ENCODE measurements around the gene GFY. TPM values are rescaled to one million over a fixed set of nuclear protein-coding genes. Genes with fewer than 3 reads are reported as not detected.
"Not testable (repeated sequence)": the region's sequence is repeated elsewhere in the genome, so short reads cannot be mapped to it uniquely, and the experiment has no call there.

GFY gene
- total RNA-seq, 2 experiments from 2014 or later, result not detected

DNA sequence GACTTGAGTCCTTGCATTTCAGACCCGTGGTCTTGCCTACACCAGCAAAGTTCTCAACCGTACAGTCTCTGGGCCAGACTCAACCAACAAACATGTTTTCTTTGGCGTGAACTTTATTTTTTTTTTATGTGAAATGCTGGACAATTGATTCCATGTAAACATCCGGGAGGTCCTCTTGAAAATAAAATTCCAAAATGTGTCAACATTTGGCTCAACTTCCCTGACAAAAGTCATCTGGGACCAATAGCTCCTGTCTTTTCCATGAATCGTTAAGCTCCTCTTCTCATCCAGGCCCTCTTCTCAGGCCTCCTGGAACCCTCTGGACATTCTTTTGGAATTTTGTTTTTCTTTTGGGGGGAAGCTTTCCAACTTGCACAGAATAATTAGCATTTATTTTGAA, 30.6 kb downstream of the GFY start:
- Mint-ChIP-seq H3K9me3 (no peaks in the 10 kb centered on the region), H3K27me3 (no peaks in the 10 kb centered on the region), H3K36me3 (ENCODE audit: low read depth) (peaks cover 40% of the 10 kb centered on the region), H3K27ac (peak overlapping the region; percentile 4), H3K4me3 (no peak overlapping the region), H3K4me1 (peaks cover 48% of the 10 kb centered on the region)
- DNase-seq, result no peak
- POLR2A ChIA-PET, result no interaction called here
- CTCF ChIA-PET, result interaction anchor here (0.6 to 1.5 kb wide), 4 partner anchors 13 to 412 kb away, joined by 3 to 4 read pairs (median 4); partner anchors contain the start of genes FLT3LG and PNKP

DNA sequence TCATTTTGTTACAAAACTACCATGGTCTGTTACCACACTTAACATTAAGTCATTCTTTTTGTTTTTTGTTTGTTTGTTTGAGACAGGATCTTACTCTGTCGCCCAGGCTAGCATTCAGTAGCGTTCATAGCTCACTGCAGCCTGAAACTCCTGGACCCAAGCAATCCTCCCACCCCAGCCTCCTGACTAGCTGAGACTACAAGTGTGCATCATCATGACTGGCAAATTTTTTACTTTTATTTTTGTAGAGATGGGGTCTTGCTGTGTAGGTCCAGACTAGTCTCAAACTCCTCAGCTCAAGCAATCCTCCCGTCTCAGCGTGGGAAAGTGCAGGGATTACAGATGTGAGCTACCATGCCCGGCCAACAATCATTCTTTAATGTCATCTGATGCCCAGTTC, 31.1 kb downstream of the GFY start:
- POLR2A ChIA-PET, result no interaction called here
- no peaks in the 10 kb centered on the region for H3K9me3 Mint-ChIP-seq
- no peaks in the 10 kb centered on the region for H3K27me3 Mint-ChIP-seq
- DNase-seq, result no peak
- peaks cover 38% of the 10 kb centered on the region for H3K36me3 Mint-ChIP-seq (ENCODE audit: low read depth)
- H3K4me3 Mint-ChIP-seq, result no peak overlapping the region
- peak overlapping the region; percentile 61 for H3K27ac Mint-ChIP-seq
- CTCF ChIA-PET, result interaction anchor here (0.6 to 1.5 kb wide), 4 partner anchors 13 to 411 kb away, joined by 3 to 4 read pairs (median 4); partner anchors contain the start of genes FLT3LG and PNKP
- H3K4me1 Mint-ChIP-seq, result peaks cover 48% of the 10 kb centered on the region

DNA sequence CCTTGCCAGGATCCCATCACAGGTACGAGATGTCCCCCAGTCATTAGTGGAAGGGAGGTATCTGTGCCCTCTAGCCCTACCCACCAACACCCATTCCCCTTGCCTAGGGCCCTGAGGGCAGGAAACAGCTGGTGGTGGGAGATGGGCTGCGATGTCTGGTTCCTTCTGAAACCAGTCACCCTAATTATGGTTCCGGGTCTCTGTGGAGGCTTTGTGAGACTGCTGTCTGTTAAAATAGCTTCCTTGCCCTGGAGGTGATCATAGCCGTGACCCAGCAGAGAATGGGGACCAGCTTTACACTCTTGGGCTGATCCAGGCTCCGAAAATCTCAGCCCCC, 33.3 kb downstream of the GFY start:
- no peak for DNase-seq
- Mint-ChIP-seq H3K27me3 (no peaks in the 10 kb centered on the region), H3K4me3 (no peak overlapping the region), H3K36me3 (ENCODE audit: low read depth) (peaks cover 33% of the 10 kb centered on the region), H3K27ac (peak overlapping the region; percentile 76), H3K9me3 (no peaks in the 10 kb centered on the region), H3K4me1 (peaks cover 34% of the 10 kb centered on the region)
- ChIA-PET POLR2A (no interaction called here), CTCF (interaction anchor here (2.1 kb wide), 1 partner anchor 11 kb away, joined by 9 read pairs; no protein-coding TSS in a partner anchor)

DNA sequence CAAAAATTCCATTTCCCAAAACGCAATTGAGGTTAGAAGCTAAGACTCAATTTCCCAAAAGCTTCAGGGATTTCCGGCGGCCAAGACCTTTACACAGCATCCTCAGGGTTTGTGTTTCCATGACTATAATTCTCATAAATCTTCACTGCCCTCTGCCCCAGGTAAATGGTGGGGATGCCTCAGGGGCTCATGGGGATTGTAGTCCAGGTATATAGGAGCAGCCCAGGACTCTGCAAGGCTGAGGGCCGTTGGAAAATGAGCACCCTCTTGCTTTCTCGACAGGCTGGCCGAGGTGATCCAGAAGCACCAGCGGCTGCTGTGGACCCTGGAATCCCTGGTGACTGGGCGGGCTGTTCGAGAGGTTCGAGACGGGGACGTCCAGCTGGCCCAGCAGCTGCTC, 34.2 kb downstream of the GFY start:
- H3K4me3 Mint-ChIP-seq, result no peak overlapping the region
- peaks cover 34% of the 10 kb centered on the region for H3K36me3 Mint-ChIP-seq (ENCODE audit: low read depth)
- no peak for DNase-seq
- no peaks in the 10 kb centered on the region for H3K27me3 Mint-ChIP-seq
- POLR2A ChIA-PET, result no interaction called here
- no peaks in the 10 kb centered on the region for H3K9me3 Mint-ChIP-seq
- H3K4me1 Mint-ChIP-seq, result peaks cover 29% of the 10 kb centered on the region
- H3K27ac Mint-ChIP-seq, result no peak overlapping the region
- CTCF ChIA-PET, result interaction anchor here (1.0 to 2.1 kb wide), 3 partner anchors 10 to 87 kb away, joined by 3 to 9 read pairs (median 6); partner anchors contain the start of gene FLT3LG

DNA sequence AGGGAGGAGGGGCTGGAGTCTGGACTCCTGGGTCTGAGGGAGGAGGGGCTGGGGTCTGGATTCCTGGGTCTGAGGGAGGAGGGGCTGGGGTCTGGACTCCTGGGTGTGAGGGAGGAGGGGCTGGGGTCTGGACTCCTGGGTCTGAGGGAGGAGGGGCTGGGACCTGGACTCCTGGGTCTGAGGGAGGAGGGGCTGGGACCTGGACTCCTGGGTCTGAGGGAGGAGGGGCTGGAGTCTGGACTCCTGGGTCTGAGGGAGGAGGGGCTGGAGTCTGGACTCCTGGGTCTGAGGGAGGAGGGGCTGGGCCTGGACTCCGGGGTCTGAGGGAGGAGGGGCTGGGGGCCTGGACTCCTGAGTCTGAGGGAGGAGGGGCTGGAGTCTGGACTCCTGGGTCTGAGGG, 35.9 kb downstream of the GFY start:
- Mint-ChIP-seq H3K36me3 (ENCODE audit: low read depth) (peaks cover 39% of the 10 kb centered on the region), H3K4me1 (peaks cover 21% of the 10 kb centered on the region)
- H3K27me3 Mint-ChIP-seq, POLR2A ChIA-PET, H3K27ac Mint-ChIP-seq, DNase-seq, H3K4me3 Mint-ChIP-seq, H3K9me3 Mint-ChIP-seq: not testable (repeated sequence)
- CTCF ChIA-PET, result interaction anchor here (1.1 to 1.5 kb wide), 2 partner anchors 8 to 10 kb away, joined by 3 to 4 read pairs; no protein-coding TSS in a partner anchor

DNA sequence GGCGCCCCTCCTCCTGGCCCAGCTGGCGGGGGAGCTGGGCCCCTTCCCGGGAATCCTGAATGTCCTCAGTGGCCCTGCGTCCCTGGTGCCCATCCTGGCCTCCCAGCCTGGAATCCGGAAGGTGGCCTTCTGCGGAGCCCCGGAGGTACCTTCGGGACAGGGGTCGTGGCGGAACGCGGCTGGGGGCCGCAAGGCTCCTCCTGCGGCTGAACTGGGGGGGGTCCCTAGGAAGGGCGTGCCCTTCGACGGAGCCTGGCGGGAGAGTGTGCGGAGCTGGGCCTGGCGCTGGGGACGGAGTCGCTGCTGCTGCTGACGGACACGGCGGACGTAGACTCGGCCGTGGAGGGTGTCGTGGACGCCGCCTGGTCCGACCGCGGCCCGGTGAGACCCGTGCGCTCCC, 36.5 kb downstream of the GFY start:
- H3K27me3 Mint-ChIP-seq, result no peaks in the 10 kb centered on the region
- H3K4me3 Mint-ChIP-seq, result no peak overlapping the region
- no peak overlapping the region for H3K27ac Mint-ChIP-seq
- DNase-seq, result no peak
- ChIA-PET CTCF (interaction anchor here (1.5 kb wide), 1 partner anchor 8 kb away, joined by 3 read pairs; no protein-coding TSS in a partner anchor), POLR2A (no interaction called here)
- no peaks in the 10 kb centered on the region for H3K9me3 Mint-ChIP-seq
- H3K4me1 Mint-ChIP-seq, result peaks cover 15% of the 10 kb centered on the region
- peaks cover 33% of the 10 kb centered on the region for H3K36me3 Mint-ChIP-seq (ENCODE audit: low read depth)

DNA sequence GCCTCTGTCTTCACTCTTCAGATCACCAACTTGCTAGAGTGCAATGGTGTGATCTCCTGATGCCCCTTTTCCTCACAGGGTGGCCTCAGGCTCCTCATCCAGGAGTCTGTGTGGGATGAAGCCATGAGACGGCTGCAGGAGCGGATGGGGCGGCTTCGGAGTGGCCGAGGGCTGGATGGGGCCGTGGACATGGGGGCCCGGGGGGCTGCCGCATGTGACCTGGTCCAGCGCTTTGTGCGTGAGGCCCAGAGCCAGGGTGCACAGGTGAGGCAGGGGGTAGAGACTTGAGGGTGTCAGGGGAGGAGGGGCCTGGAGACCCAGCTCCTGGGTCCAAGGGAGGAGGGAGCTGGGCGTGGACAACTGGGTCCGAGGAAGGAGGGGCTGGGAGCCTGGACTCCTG, 37.3 kb downstream of the GFY start:
- Mint-ChIP-seq H3K4me1 (peaks cover 15% of the 10 kb centered on the region), H3K4me3 (no peak overlapping the region), H3K27me3 (no peaks in the 10 kb centered on the region), H3K36me3 (ENCODE audit: low read depth) (peaks cover 29% of the 10 kb centered on the region), H3K27ac (no peak overlapping the region), H3K9me3 (no peaks in the 10 kb centered on the region)
- DNase-seq, result no peak
- CTCF ChIA-PET, result no interaction called here
- POLR2A ChIA-PET, result no interaction called here

DNA sequence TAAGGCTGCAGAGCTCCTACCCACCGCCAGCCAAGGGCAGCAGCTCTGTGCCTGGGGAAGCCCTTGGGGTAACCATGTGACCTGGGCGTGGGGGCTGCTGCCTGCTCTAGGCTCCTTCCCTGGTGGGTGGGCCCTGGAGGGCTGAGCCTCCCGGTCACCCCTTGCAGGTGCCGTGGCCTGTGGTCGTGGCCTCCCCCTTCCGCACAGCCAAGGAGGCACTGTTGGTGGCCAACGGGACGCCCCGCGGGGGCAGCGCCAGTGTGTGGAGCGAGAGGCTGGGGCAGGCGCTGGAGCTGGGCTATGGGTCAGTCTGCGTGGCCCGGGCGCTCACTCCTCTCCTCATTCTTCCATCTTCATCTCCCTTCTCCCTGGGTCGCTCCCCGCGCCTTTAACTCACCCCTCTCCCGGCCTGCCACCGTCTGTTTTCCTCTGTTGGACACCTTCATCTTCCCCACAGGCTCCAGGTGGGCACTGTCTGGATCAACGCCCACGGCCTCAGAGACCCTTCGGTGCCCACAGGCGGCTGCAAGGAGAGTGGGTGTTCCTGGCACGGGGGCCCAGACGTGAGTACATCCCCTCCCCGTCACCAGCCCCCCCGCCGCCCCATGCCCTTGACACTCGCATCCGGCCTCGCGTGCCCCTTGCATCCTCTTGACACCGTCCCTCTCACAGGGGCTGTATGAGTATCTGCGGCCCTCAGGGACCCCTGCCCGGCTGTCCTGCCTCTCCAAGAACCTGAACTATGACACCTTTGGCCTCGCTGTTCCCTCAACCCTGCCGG, 39.0 kb downstream of the GFY start:
- DNase-seq, result no peak
- Mint-ChIP-seq H3K36me3 (ENCODE audit: low read depth) (peaks cover 29% of the 10 kb centered on the region), H3K27ac (peak overlapping the region; percentile 71), H3K27me3 (no peaks in the 10 kb centered on the region), H3K4me1 (peaks cover 18% of the 10 kb centered on the region), H3K9me3 (no peaks in the 10 kb centered on the region), H3K4me3 (no peak overlapping the region)
- CTCF ChIA-PET, result interaction anchor here (1.5 kb wide), 1 partner anchor 21 kb away, joined by 3 read pairs; no protein-coding TSS in a partner anchor
- POLR2A ChIA-PET, result no interaction called here

DNA sequence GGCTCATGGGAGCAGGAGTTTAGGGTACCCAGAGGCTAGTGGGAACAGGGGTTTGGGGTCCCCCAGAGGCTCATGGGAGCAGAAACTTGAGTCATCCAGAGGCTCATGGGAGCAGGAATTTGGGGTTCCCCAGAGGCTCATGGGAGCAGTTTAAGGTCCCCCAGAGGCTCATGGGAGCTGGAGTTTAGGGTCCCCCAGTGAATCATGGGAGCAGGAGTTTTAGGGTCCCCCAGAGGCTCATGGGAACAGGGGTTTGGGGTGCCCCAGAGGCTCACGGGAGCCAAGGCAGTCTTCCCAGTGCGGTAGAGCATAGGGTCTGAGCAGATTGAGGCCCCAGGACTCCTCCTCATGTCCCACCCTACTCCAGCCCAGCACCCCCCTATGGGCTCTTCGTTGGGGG, 40.2 kb downstream of the GFY start:
- no peaks in the 10 kb centered on the region for H3K9me3 Mint-ChIP-seq
- H3K36me3 Mint-ChIP-seq (ENCODE audit: low read depth), result peaks cover 22% of the 10 kb centered on the region
- H3K27ac Mint-ChIP-seq, result peak overlapping the region; percentile 71
- ChIA-PET CTCF (interaction anchor here (0.7 to 2.0 kb wide), 3 partner anchors 8 to 14 kb away, joined by 3 to 4 read pairs (median 3); partner anchors contain the start of gene PIH1D1), POLR2A (no interaction called here)
- no peaks in the 10 kb centered on the region for H3K27me3 Mint-ChIP-seq
- peaks cover 28% of the 10 kb centered on the region for H3K4me1 Mint-ChIP-seq
- no peak overlapping the region for H3K4me3 Mint-ChIP-seq
- no peak for DNase-seq

DNA sequence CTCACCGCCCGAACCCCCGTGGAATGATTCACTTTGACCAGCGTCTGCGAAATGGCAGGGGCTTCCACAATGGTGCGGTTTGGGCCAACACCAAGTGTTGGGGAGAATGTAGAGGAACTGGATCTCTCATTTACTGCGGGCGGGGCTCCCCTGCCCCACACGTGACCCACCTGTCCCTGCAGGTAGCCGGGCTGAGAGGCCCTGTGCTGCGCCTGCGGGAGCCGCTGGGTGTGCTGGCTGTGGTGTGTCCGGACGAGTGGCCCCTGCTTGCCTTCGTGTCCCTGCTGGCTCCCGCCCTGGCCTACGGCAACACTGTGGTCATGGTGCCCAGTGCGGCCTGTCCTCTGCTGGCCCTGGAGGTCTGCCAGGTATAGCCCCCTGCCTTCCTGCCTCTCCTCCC, 43.0 kb downstream of the GFY start:
- H3K9me3 Mint-ChIP-seq, result no peaks in the 10 kb centered on the region
- DNase-seq, result no peak
- peaks cover 52% of the 10 kb centered on the region for H3K4me1 Mint-ChIP-seq
- ChIA-PET POLR2A (interaction anchor here (1.7 kb wide), 1 partner anchor 15 kb away, joined by 4 read pairs; the partner anchor contains the start of gene ALDH16A1), CTCF (interaction anchor here (0.7 to 1.7 kb wide), 3 partner anchors 14 to 310 kb away, joined by 3 to 7 read pairs (median 4); no protein-coding TSS in a partner anchor)
- peak overlapping the region; percentile 99 for H3K27ac Mint-ChIP-seq
- H3K27me3 Mint-ChIP-seq, result no peaks in the 10 kb centered on the region
- H3K4me3 Mint-ChIP-seq, result no peak overlapping the region
- H3K36me3 Mint-ChIP-seq (ENCODE audit: low read depth), result peaks cover 21% of the 10 kb centered on the region

DNA sequence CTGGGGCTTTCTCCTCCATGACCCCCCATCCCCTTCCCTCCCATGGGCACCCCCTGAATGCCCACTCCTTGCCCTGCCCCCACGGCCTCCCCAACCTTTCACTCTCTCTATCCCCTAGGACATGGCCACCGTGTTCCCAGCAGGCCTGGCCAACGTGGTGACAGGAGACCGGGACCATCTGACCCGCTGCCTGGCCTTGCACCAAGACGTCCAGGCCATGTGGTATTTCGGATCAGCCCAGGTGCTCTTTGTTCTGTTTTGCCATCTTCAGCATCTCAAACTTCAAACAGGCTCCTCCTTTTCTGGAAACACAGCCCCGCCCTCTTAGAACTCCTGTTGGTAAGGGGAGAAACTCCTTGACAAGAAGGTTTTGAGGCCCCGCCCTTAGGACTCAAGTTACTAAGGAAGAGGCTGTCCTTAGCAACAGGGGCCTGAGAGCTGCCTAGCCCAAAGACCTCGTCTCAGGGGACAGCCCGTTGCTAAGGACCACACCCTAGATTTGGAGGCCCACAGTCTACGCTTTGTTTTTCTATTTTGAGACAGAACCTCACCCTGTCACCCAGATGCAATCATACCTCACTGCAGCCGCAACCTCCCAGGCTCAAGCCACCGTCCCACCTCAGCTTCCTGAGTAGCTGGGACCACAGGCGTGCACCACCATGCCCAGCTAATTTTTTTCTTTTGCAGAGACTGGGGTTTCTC, 43.7 kb downstream of the GFY start:
- ChIA-PET CTCF (interaction anchor here (0.6 to 1.8 kb wide), 14 partner anchors 8 to 319 kb away, joined by 3 to 9 read pairs (median 4); partner anchors contain the start of gene PIH1D1), POLR2A (interaction anchor here (1.7 kb wide), 1 partner anchor 16 kb away, joined by 4 read pairs; the partner anchor contains the start of gene ALDH16A1)

DNA sequence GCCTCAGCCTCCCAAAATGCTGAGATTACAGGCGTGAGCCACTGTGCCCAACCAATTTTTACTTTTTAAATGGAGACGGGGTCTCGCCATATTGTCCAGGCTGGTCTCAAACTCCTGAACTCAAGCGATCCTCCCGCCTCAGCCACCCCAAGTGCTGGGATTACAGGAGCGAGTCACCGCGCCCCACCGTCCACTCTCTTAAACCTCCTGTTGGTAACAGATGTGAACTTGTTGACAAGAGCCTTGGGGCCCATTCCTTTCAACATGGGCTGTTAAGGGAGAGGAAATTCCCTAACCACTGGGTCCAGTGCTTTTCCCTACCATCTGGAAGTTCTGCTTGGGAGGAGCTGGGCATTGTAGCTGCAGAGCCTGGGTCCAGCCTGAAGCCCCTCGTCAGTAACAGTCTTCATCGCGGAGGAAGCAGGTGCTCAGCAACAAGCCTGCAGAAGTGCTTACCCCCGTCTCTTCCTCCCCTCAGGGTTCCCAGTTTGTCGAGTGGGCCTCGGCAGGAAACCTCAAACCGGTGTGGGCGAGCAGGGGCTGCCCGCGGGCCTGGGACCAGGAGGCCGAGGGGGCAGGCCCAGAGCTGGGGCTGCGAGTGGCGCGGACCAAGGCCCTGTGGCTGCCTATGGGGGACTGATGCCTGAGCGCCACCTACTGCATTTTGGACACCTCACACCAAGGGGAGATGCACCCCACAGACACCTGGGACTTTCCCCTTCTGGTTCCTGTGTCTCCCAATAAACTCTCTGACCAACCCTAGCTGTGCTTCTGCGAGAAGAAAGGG, 44.8 kb downstream of the GFY start:
- Mint-ChIP-seq H3K9me3 (no peaks in the 10 kb centered on the region), H3K27me3 (no peaks in the 10 kb centered on the region), H3K4me1 (peaks cover 58% of the 10 kb centered on the region), H3K36me3 (ENCODE audit: low read depth) (peaks cover 24% of the 10 kb centered on the region), H3K4me3 (peak overlapping the region; percentile 51), H3K27ac (peak overlapping the region; percentile 99)
- DNase-seq, result peak; percentile 86
- ChIA-PET POLR2A (interaction anchor here (1.7 kb wide), 1 partner anchor 17 kb away, joined by 4 read pairs; the partner anchor contains the start of gene ALDH16A1), CTCF (interaction anchor here (0.6 to 2.1 kb wide), 34 partner anchors 9 to 330 kb away, joined by 3 to 17 read pairs (median 4); partner anchors contain the start of genes ALDH16A1, PIH1D1, PRMT1 and RPS11)

More for the DNA sequence above, 43.7 kb downstream of the GFY start:
- Mint-ChIP-seq H3K27ac (peak overlapping the region; percentile 99), H3K27me3 (no peaks in the 10 kb centered on the region), H3K36me3 (ENCODE audit: low read depth) (peaks cover 21% of the 10 kb centered on the region), H3K4me3 (peak overlapping the region; percentile 71), H3K9me3 (no peaks in the 10 kb centered on the region), H3K4me1 (peaks cover 58% of the 10 kb centered on the region)
- peak; percentile 99 for DNase-seq

Measured in activated CD4-positive, alpha-beta T cell treated with anti-CD3 and anti-CD28 coated beads, Interleukin-2, amount 10 ng/mL, durations not matched to agents 7 days and 5 days (primary cell).